Stomach (tissue), 9 donors: ENCODE measurements around the gene ARHGEF2. TPM values are rescaled to one million over a fixed set of nuclear protein-coding genes. Genes with fewer than 3 reads are reported as not detected.

Experiments
- DNase-seq, 2 donors: peaks; one replicate each; pipeline versions ENCODE4 v3.0.0 to v3.0.0-alpha.2; 2013 to 2019
- H3K27ac ChIP-seq, 5 donors: fragments of 200-600 bp in 4 of 5; sonication (generic) in 4 of 5; one replicate each; pipeline ENCODE4 v1.5.1; 2013 to 2019; ENCODE audit warnings: mild to moderate bottlenecking in 1 of 5, moderate library complexity in 1 of 5
- H3K27me3 ChIP-seq, 3 donors: fragments of 200-600 bp; sonication (generic); one replicate each; pipeline ENCODE4 v1.5.1; 2017 to 2019; ENCODE audit warnings: mixed run types in 1 of 3
- H3K36me3 ChIP-seq, 4 donors: fragments of 200-600 bp; sonication (generic); 1 replicate in 3 of 4; 2 replicates in 1 of 4; pipeline ENCODE4 v1.5.1; 2016 to 2019
- H3K4me1 ChIP-seq, 4 donors: fragments of 200-600 bp; sonication (generic); one replicate each; pipeline ENCODE4 v1.5.1; 2016 to 2019
- H3K4me3 ChIP-seq, 4 donors: fragments of 200-600 bp; sonication (generic) in 3 of 4; one replicate each; pipeline ENCODE4 v1.5.1; 2016 to 2019; ENCODE audit warnings: mild to moderate bottlenecking in 1 of 4
- H3K9me3 ChIP-seq, 4 donors: fragments of 200-600 bp; sonication (generic); one replicate each; pipeline ENCODE4 v1.5.1; 2016 to 2019
- EP300 ChIP-seq: sonication (generic); formaldehyde crosslinking; IDR thresholded peaks from one replicate; pipeline ENCODE4 v1.6.1; 2017; ENCODE audit warnings: antibody characterized with exemption
- POLR2A ChIP-seq, 4 donors: fragments of 450-650 bp; IDR thresholded peaks; one replicate each; pipeline ENCODE4 v1.6.1; 2016; ENCODE audit warnings: antibody characterized with exemption in 4 of 4, control low read depth in 2 of 4, mild to moderate bottlenecking in 1 of 4, moderate library complexity in 1 of 4
- POLR2AphosphoS5 ChIP-seq, 3 donors: sonication (generic); formaldehyde crosslinking; IDR thresholded peaks; one replicate each; pipeline ENCODE4 v1.6.1; 2016; ENCODE audit warnings: antibody characterized with exemption in 3 of 3
- WGBS, 5 donors: extraction: QIAGEN DNeasy Blood & Tissue Kit in 3 of 5; methylation state at CpG; one replicate each; pipeline versions ENCODE4 v1.1.5 to v1.1.7; 2013 to 2018; 5-methylcytosine and 5-hydroxymethylcytosine counted together
- intact Hi-C: fragments of 100-400 bp; cut with DNase I; formaldehyde crosslinking; loops from one replicate; pipeline ENCODE4 v1.15.1; 2023; ENCODE audit warnings: low total_unique reads
- polyA plus RNA-seq, 3 donors: library from polyadenylated mRNA; stranded (reverse); fragments of 200-250 nt; gene quantifications; one replicate each; pipeline ENCODE4 v1.2.3, GENCODE V29; 2013
- total RNA-seq, 5 donors: library from RNA; depleted of rRNA; stranded (reverse); fragments of >200 nt; gene quantifications; one replicate each; pipeline versions ENCODE4 v1.1.0 to v1.2.3, GENCODE V29; 2014 to 2016
- TF ChIP-seq, protein P1 (sequence below), 7 experiments: fragments of 450-650 bp in 4 of 7; fragments of 200-600 bp in 3 of 7; sonication (generic) in 3 of 7; IDR thresholded peaks; one replicate each; pipeline ENCODE4 v1.5.1; 2016 to 2019; ENCODE audit warnings: antibody characterized with exemption in 7 of 7, control low read depth in 2 of 7, mild to moderate bottlenecking in 1 of 7
- donor health status: healthy with polysubstance abuse.
- donor health status: Bipolar disorder and iron deficiency.
- donor health status: healthy.

ARHGEF2 gene
- total and polyA plus RNA-seq, 8 donors: 20.4 to 376 (median 66.5) TPM

- intact Hi-C loops: no loop called here
- H3K27ac ChIP-seq: no peak overlapping the region
- TF ChIP-seq POLR2AphosphoS5 (IDR thresholded peaks at IDR 0.05) (no peak), POLR2A (IDR thresholded peaks at IDR 0.05) (no peak), EP300 (no peak)
- TF ChIP-seq, protein P1, sequence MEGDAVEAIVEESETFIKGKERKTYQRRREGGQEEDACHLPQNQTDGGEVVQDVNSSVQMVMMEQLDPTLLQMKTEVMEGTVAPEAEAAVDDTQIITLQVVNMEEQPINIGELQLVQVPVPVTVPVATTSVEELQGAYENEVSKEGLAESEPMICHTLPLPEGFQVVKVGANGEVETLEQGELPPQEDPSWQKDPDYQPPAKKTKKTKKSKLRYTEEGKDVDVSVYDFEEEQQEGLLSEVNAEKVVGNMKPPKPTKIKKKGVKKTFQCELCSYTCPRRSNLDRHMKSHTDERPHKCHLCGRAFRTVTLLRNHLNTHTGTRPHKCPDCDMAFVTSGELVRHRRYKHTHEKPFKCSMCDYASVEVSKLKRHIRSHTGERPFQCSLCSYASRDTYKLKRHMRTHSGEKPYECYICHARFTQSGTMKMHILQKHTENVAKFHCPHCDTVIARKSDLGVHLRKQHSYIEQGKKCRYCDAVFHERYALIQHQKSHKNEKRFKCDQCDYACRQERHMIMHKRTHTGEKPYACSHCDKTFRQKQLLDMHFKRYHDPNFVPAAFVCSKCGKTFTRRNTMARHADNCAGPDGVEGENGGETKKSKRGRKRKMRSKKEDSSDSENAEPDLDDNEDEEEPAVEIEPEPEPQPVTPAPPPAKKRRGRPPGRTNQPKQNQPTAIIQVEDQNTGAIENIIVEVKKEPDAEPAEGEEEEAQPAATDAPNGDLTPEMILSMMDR (IDR thresholded peaks at IDR 0.05): no peak
- DNase-seq: no peak
- no peaks in the 10 kb centered on the region for H3K9me3 ChIP-seq
- 79 to 91% (median 89%) methylated on average over 7 of the region's 7 CpGs for WGBS, 5 donors
- H3K4me3 ChIP-seq: no peak overlapping the region
- H3K27me3 ChIP-seq: no peaks in the 10 kb centered on the region
- H3K4me1 ChIP-seq: peaks cover 5 to 17% (median 13%) of the 10 kb centered on the region in 4 donors
- peaks cover 63 to 97% (median 90%) of the 10 kb centered on the region in 4 donors for H3K36me3 ChIP-seq
Observed at GRCh38 chr1:156014829-156015228, 36.5 kb upstream of the ARHGEF2 start.

GRCh38 chr1:156012051-156012817 lies 33.9 kb upstream of the ARHGEF2 start:
- Histone ChIP-seq H3K27me3 (no peaks in the 10 kb centered on the region), H3K9me3 (no peaks in the 10 kb centered on the region), H3K36me3 (peaks cover 67 to 96% (median 95%) of the 10 kb centered on the region in 4 donors), H3K4me1 (peaks cover 0 to 11% (median 4%) of the 10 kb centered on the region in 4 donors), H3K27ac (no peak overlapping the region), H3K4me3 (no peak overlapping the region)
- 69 to 88% (median 79%) methylated on average over 4 of the region's 4 CpGs for WGBS, 5 donors
- no peak for TF ChIP-seq POLR2AphosphoS5 (IDR thresholded peaks at IDR 0.05)
- TF ChIP-seq EP300: no peak
- TF ChIP-seq POLR2A (IDR thresholded peaks at IDR 0.05): no peak
- TF ChIP-seq, protein P1 (IDR thresholded peaks at IDR 0.05): no peak
- intact Hi-C loops: no loop called here
- DNase-seq: no peak

GRCh38 chr1:156009404-156009803 lies 31.1 kb upstream of the ARHGEF2 start:
- intact Hi-C loops: no loop called here
- no peak for TF ChIP-seq EP300
- no peak for TF ChIP-seq POLR2AphosphoS5 (IDR thresholded peaks at IDR 0.05)
- TF ChIP-seq POLR2A (IDR thresholded peaks at IDR 0.05): no peak
- TF ChIP-seq, protein P1 (IDR thresholded peaks at IDR 0.05): no peak
- Histone ChIP-seq H3K9me3 (no peaks in the 10 kb centered on the region), H3K27me3 (no peaks in the 10 kb centered on the region), H3K4me3 (no peak overlapping the region), H3K36me3 (peaks cover 56 to 77% (median 74%) of the 10 kb centered on the region in 4 donors), H3K27ac (peak overlapping the region in 1 of 5 donors; percentile 47), H3K4me1 (peaks cover 0 to 19% (median 4%) of the 10 kb centered on the region in 4 donors)
- DNase-seq: no peak
- 46 to 60% (median 48%) methylated on average over 3 of the region's 3 CpGs for WGBS, 5 donors

GRCh38 chr1:156006666-156007376 lies 28.5 kb upstream of the ARHGEF2 start:
- DNase-seq: peak in 1 of 2 donors; percentile 52
- Histone ChIP-seq H3K4me3 (no peak overlapping the region), H3K27me3 (no peaks in the 10 kb centered on the region), H3K36me3 (peaks cover 31 to 51% (median 48%) of the 10 kb centered on the region in 4 donors), H3K9me3 (no peaks in the 10 kb centered on the region), H3K27ac (peak overlapping the region in 4 of 5 donors; percentile 67 to 78 (median 76)), H3K4me1 (peaks cover 0 to 30% (median 10%) of the 10 kb centered on the region in 4 donors)
- WGBS, 5 donors: 48 to 74% (median 51%) methylated on average over 4 to 7 of the region's 7 CpGs
- intact Hi-C loops: no loop called here
- peak in 2 of 3 donors; percentile 41 to 63 for TF ChIP-seq POLR2AphosphoS5 (IDR thresholded peaks at IDR 0.05)
- no peak for TF ChIP-seq EP300
